HG02571 (cell line): ENCODE results near the gene OR4S1.
"Not testable (repeated sequence)": the region's sequence is repeated elsewhere in the genome, so short reads cannot be mapped to it uniquely, and the experiment has no call there.

Source experiments
- ATAC-seq: cut with Tn5 transposase; IDR thresholded peaks from one replicate; pipeline ENCODE4 v1.9.1; 2021; ENCODE audit warnings: mild to moderate bottlenecking, moderate library complexity; ENCODE audit not compliant: unreplicated experiment

Gene OR4S1, protein sequence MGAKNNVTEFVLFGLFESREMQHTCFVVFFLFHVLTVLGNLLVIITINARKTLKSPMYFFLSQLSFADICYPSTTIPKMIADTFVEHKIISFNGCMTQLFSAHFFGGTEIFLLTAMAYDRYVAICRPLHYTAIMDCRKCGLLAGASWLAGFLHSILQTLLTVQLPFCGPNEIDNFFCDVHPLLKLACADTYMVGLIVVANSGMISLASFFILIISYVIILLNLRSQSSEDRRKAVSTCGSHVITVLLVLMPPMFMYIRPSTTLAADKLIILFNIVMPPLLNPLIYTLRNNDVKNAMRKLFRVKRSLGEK

DNA sequence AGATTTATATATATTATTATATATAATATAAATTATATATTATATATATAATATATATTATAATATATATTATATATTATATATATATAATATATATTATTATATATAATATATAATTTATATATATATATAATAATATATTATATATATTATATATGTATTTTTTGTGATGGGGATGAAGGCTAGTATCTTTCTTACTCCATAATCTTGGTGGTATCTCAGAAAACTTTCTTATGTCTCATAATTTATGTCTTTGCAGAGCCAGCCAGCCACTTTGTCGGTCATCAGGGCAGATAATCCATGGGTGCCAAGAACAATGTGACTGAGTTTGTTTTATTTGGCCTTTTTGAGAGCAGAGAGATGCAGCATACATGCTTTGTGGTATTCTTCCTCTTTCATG is at the start of gene OR4S1:
TSS of gene OR4S1 (plus strand) at position 301 of the 400 bp plus-strand sequence. CDS start at position 301, 0 bp downstream.
- no peak for ATAC-seq

DNA sequence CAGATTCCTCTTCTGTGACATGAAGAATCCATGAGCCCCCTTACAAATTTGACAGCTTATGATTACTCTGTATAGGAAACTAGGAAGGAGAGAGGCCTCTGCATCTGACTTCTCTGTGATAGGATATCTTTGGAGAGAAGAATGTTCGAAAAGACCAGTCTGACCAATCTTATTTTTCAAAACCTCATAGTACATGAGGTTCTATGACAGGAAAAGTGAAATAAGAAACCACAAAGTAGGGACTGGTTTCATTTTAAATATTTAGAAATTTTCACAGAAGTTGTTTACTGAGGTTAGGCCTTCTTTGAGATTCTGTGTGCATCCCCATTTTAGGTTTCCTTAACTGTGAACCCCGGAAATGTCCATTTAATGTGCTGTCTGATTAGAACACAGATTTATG is 44.4 kb upstream of the OR4S1 start:
- no peak for ATAC-seq

DNA sequence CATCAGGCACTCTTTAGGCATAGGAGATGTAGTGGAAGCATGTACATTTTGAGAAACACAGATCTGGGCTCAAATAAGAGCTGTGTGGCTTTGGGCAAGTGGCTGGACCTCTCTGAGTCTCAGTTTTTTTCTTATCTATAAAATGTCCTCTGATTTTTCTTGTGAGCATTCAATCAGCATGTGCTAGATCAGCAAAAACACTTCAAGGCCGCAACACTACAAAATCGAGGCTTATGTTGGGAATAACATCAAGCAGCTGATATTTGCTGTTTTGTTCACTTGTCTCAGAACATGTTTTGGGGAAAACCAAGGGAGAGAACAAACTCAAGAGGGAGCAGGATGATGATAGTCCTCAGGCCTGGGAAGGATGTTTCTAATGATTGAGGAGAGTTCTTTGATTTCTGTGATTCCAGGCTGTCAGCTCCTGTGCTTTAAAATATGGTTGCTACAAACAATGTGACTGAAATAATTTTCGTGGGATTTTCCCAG is 42.6 kb upstream of the OR4S1 start, which contains the start of gene OR4X1:
TSS of gene OR4X1 (plus strand) at position 439 of the 489 bp plus-strand sequence. CDS start at position 439, 0 bp downstream.
- ATAC-seq: no peak

DNA sequence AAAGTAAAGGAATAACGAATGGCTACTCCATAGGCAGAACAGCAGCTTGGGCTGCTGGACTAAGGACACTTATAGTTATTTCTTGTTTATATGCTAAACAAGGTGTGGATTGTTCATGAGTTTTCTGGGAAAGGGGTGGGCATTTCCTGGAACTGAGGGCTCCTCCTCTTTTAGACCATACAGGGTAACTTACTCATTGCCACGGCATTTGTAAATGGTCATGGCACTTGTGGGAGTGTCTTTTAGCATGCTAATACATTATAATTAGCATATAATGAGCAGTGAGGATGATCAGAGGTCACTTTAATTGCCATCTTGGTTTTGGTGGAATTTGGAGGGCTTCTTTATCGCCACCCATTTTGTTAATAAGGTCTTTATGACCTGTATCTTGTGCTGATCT is 35.4 kb upstream of the OR4S1 start:
- ATAC-seq: no peak

DNA sequence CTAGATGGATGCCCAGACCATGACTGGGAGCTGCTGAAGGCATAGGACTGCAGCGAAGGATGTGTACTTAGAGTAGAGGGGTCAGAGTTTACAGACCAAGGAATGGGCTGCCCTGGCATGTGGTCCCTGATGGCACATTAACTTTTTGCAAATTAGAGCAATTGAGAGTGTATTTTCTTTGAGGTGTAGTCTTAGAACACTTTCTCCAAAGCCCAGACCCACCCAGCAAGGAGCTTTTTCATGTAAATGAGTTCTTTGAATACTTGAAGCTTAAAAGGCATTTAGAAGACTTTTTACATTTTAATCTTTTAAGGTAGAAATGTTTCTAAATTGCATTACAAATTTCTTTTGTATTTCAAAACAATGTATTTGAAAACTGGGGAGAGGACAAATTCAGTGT is 33.4 kb upstream of the OR4S1 start:
- ATAC-seq: no peak

DNA sequence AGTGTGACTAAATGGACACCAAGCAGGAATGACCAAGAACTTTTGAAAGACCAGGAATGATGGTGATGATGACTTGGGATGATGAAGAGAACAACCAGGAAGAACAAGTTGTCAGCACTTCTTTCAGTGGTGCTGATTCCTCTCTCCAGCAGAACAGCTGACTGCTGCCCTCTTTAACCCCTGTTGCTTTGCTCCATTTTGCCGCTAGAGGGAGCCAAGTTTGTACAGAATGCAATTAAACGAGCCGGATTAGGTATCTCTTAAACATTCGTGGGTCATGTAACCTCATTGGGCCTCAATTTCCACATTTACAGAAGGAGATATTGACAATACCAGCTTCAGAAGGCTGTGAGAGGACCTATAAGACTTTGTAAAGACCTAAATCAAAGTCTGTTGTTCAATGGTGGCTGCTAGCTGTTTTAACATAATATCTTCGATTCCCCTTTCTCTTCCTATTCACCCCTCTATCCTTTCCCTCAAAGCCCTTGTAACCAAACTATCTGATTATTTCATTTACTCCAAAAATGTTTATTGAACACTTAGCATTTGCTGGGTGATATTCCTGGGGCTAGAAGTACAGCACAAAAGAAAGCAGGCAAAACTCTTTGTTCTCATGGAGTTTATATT is 1.9 kb downstream of the OR4S1 start:
- ATAC-seq: peak; percentile 84

DNA sequence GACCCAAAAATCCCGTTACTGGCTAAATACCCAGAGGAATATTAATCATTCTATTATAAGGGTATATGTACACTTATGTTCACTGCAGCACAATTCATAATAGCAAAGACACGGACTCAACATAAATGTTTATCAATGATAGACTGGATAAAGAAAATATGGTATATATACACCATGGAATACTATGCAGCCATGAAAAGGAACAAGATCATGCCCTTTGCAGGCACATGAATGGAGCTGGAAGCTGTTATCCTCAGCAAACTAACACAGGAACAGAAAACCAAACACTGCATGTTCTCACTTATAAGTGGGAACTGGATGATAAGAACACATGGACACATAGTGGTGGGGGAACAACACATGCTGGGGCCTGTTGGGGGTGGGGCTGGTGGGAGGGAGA is 7.6 kb downstream of the OR4S1 start:
- not testable (repeated sequence) for ATAC-seq

DNA sequence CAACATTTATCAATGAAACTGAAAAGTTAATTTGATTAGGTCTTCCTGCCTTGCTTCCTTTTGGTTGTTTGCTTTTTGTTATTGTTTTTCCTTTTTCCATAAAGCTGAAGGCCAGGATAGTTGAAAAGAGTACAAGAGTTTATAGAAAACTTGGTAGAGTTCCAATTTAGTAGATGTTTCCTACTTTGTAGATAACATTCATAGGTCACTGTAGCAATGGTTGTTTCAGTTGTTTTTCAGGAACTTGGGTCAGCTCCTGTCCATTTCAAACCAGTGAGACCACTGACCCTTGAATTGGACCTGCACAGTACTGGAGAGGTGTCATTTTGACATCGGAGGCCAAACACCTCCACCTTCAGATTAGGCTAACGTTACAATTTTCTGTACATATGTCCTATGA is 13.8 kb downstream of the OR4S1 start:
- not testable (repeated sequence) for ATAC-seq

DNA sequence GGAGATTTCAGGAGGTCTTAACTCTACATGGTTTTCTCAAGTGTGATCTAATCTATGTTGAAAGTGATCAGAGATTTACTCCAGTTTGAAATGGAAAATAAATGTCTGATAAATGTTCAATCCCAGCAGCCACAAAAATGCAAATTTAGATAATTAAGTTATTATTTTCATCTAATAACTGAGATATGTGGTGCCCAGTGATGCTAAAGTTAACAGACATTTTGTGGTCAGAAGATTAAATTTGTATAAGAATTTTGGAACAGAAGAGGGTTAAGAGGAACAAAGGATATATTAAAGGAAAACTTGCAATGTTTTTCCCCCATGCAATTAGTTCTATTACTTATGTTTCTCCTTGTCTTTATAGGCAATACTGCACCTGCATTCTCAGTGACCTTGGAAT is 18.6 kb downstream of the OR4S1 start, which contains the start of gene OR4C3:
TSS of gene OR4C3 (plus strand) at position 301 of the 400 bp plus-strand sequence. CDS start 102 bp downstream, outside the sequence.
- ATAC-seq: not testable (repeated sequence)

DNA sequence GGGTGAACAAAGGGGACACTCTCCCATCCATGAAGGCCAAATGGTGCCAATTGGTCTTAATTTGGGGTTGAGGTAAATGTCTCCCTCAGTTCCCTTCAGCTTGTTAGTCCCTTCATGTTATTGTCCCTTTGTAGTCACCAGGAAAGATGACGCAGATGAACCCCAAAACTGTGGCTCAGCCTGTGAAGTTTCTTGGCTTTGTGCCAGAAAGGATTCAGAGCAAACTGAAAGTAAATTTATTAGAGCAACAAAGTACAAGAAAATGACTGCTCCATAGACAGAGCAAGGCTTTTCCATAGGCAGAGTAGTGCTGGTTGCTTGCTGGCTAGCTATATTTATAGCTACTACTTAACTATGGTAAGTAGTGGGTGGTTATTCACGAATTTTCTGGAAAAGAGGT is 35.4 kb downstream of the OR4S1 start:
- ATAC-seq: no peak

DNA sequence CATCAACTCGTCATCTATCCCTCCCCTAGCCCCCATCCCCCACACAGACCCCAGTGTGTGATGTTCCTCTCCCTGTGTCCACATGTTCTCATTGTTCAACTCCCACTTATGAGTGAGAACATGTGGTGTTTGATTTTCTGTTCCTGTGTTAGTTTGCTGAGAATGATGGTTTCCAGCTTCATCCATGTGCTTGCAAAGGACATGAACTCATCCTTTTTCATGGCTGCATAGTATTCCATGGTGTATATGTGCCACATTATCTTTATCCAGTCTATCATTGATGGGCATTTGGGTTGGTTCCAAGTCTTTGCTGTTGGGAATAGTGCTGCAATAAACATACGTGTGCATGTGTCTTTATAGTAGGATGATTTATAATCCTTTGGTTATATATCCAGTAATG is 36.5 kb downstream of the OR4S1 start:
- ATAC-seq: not testable (repeated sequence)

DNA sequence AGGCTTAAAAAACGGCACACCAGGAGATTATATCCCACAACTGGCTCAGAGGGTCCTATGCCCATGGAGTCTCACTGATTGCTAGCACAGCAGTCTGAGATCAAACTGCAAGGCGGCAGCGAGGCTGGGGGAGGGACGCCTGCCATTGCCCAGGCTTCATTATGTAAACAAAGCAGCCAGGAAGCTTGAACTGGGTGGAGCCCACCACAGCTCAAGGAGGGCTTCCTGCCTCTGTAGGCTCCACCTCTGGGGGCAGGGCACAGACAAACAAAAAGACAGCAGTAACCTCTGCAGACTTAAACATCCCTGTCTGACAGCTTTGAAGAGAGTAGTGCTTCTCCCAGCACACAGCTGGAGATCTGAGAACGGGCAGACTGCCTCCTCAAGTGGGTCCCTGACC is 40.3 kb downstream of the OR4S1 start:
- not testable (repeated sequence) for ATAC-seq

DNA sequence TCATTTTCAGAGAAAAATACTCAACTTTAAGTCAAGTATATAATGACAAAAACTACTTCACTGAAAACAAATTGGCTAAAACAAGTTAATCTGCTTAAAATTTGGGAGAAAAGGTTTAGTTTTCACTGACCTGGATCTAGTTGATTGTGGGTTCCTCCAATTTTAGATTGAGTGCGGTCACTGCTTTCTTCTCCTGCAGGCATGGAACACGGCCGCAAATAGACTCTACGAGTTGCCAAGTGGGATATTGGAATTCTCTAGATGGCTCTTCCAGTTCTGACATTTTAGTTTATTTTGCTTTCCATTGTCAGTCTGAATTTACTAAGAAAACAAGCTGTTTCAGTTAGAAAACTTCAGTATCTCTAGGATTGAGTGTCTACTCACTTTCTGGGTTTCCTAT is 48.0 kb downstream of the OR4S1 start:
- no peak for ATAC-seq

DNA sequence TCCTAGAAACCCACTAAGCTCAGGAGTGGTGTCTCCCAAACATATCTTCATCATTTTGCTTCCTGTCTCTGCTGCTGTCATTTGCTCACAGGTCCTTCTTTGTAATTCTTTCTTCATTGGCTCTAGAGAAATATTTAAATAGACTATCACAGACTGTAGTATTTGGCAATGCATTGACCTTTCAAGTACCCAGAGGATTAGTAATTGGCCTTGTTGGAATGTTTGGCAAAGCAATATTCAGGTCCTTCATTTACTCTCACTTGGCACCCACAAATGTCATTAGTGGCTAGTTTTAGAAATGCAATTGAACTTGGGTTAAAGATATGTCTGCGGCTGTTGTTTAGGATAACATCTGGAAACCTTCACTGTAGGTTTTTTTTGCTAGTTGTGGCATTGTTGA is 48.7 kb downstream of the OR4S1 start:
- ATAC-seq: no peak
